HG03060 (cell line): ENCODE measurements around the gene POU3F3.

ENCODE experiments used
- ATAC-seq: cut with Tn5 transposase; IDR thresholded peaks from one replicate; pipeline ENCODE4 v1.9.1; 2021; ENCODE audit warnings: low read depth, moderate number of reproducible peaks; ENCODE audit not compliant: unreplicated experiment

POU3F3 gene

GRCh38 chr2:104846786-104847585 is 6.9 kb upstream of the POU3F3 start:
- no peak for ATAC-seq

GRCh38 chr2:104847586-104848160 is 6.2 kb upstream of the POU3F3 start:
- ATAC-seq, result no peak

GRCh38 chr2:104848526-104848925 is 5.4 kb upstream of the POU3F3 start:
- no peak for ATAC-seq

- no peak for ATAC-seq
These were observed 4.8 kb upstream of the POU3F3 start for GRCh38 chr2:104849101-104849500.

- ATAC-seq, result no peak
These were observed 4.2 kb upstream of the POU3F3 start for GRCh38 chr2:104849618-104850141.

GRCh38 chr2:104850361-104851290 is 3.3 kb upstream of the POU3F3 start:
- ATAC-seq, result no peak

- ATAC-seq, result no peak
These were observed 2.4 kb upstream of the POU3F3 start for GRCh38 chr2:104851291-104852089.

- ATAC-seq, result no peak
These were observed 1.7 kb upstream of the POU3F3 start for GRCh38 chr2:104852090-104852666.

GRCh38 chr2:104854498-104855220 is 744 bp downstream of the POU3F3 start:
- no peak for ATAC-seq

- ATAC-seq, result no peak
These were observed 1.5 kb downstream of the POU3F3 start for GRCh38 chr2:104855221-104856085.

- no peak for ATAC-seq
These were observed 2.4 kb downstream of the POU3F3 start for GRCh38 chr2:104856086-104856972.

- no peak for ATAC-seq
These were observed 3.0 kb downstream of the POU3F3 start for GRCh38 chr2:104856973-104857261.

- no peak for ATAC-seq
These were observed 3.5 kb downstream of the POU3F3 start for GRCh38 chr2:104857262-104858005.

- ATAC-seq, result no peak
These were observed 4.4 kb downstream of the POU3F3 start for GRCh38 chr2:104858006-104858978.

GRCh38 chr2:104859291-104859765 is 5.4 kb downstream of the POU3F3 start:
- no peak for ATAC-seq
